OCI-LY3 (cell line): Measurements from ENCODE around the gene PDPN.

Experiments
- H2AFZ ChIP-seq: fragments of 200-600, 300-600 bp; shearing (Covaris generic); 2 replicates; pipeline ENCODE4 v1.6.0; 2014; ENCODE audit warnings: antibody characterized with exemption, low read depth, low read length
- H3K27ac ChIP-seq: fragments of 200-600, 300-600 bp; sonication (generic); 2 replicates; pipeline ENCODE4 v1.5.1; 2014; ENCODE audit warnings: mild to moderate bottlenecking, low read length, moderate library complexity, mixed read lengths
- H3K27me3 ChIP-seq: fragments of 200-600, 300-600 bp; sonication (generic); 2 replicates; pipeline ENCODE4 v1.6.1; 2014; ENCODE audit warnings: low read depth, low read length, mixed read lengths
- H3K36me3 ChIP-seq: fragments of 200-600, 300-600 bp; sonication (generic); replicated peaks from 2 replicates; pipeline ENCODE3; 2014; ENCODE audit warnings: low read depth, low read length, mixed read lengths
- H3K4me1 ChIP-seq: fragments of 300-600, 200-600 bp; sonication (generic); 2 replicates; pipeline ENCODE4 v1.6.1; 2014; ENCODE audit warnings: low read length, mixed read lengths
- H3K4me2 ChIP-seq: fragments of 200-600, 300-600 bp; sonication (generic); 2 replicates; pipeline ENCODE4 v1.6.1; 2014; ENCODE audit warnings: low read length, mixed read lengths
- H3K4me3 ChIP-seq: fragments of 300-600, 200-600 bp; sonication (generic); 2 replicates; pipeline ENCODE4 v1.5.1; 2014; ENCODE audit warnings: antibody characterized with exemption, mild to moderate bottlenecking, low read length, moderate library complexity
- H3K79me2 ChIP-seq: fragments of 300-600, 200-600 bp; shearing (Covaris generic); 2 replicates; pipeline ENCODE4 v1.6.1; 2014; ENCODE audit warnings: mild to moderate bottlenecking, low read length, mixed read lengths
- H3K9ac ChIP-seq: fragments of 300-600, 200-600 bp; shearing (Covaris generic); 2 replicates; pipeline ENCODE4 v1.6.0; 2014; ENCODE audit warnings: mild to moderate bottlenecking, low read length, moderate library complexity
- H3K9me3 ChIP-seq: fragments of 200-600, 300-600 bp; shearing (Covaris generic); 2 replicates; pipeline ENCODE4 v1.6.1; 2014; ENCODE audit warnings: low read length, mixed read lengths; ENCODE audit not compliant: insufficient read depth
- H4K20me1 ChIP-seq: fragments of 200-600, 300-600 bp; sonication (generic); 2 replicates; pipeline ENCODE4 v1.6.1; 2016; ENCODE audit warnings: low read length, mixed read lengths; ENCODE audit not compliant: insufficient read depth
- CTCF ChIP-seq: fragments of 200-600, 300-600 bp; sonication (generic); IDR thresholded peaks from 2 replicates; pipeline ENCODE4 v1.5.1; 2014; ENCODE audit warnings: antibody characterized with exemption, low read length, low read depth
- EZH2phosphoT487 ChIP-seq: fragments of 200-600 bp; shearing (Covaris generic); IDR thresholded peaks from 2 replicates; pipeline ENCODE4 v1.6.1; 2018; ENCODE audit warnings: antibody characterized with exemption, mixed run types, low read depth

The PDPN gene

GRCh38 chr1:13624526-13624925, 40.9 kb downstream of the PDPN start:
- Histone ChIP-seq H3K4me2 (no peak overlapping the region), H3K27ac (no peak overlapping the region), H3K36me3 (no peaks in the 10 kb centered on the region), H2AFZ (no peak overlapping the region), H3K4me1 (no peaks in the 10 kb centered on the region), H3K79me2 (no peaks in the 10 kb centered on the region), H3K9ac (no peak overlapping the region), H3K27me3 (no peaks in the 10 kb centered on the region), H3K9me3 (no peaks in the 10 kb centered on the region), H4K20me1 (no peaks in the 10 kb centered on the region), H3K4me3 (no peak overlapping the region)
- TF ChIP-seq EZH2phosphoT487 (no peak), CTCF (no peak)

GRCh38 chr1:13627127-13627526, 43.5 kb downstream of the PDPN start:
- Histone ChIP-seq H3K9ac (no peak overlapping the region), H4K20me1 (no peaks in the 10 kb centered on the region), H3K4me3 (no peak overlapping the region), H3K79me2 (no peaks in the 10 kb centered on the region), H2AFZ (no peak overlapping the region), H3K36me3 (no peaks in the 10 kb centered on the region), H3K4me1 (no peaks in the 10 kb centered on the region), H3K9me3 (no peaks in the 10 kb centered on the region), H3K27ac (no peak overlapping the region), H3K27me3 (no peaks in the 10 kb centered on the region), H3K4me2 (no peak overlapping the region)
- TF ChIP-seq EZH2phosphoT487: no peak

GRCh38 chr1:13628218-13628617, 44.6 kb downstream of the PDPN start:
- Histone ChIP-seq H3K4me3 (no peak overlapping the region), H4K20me1 (no peaks in the 10 kb centered on the region), H3K79me2 (no peaks in the 10 kb centered on the region), H2AFZ (no peak overlapping the region), H3K27ac (no peak overlapping the region), H3K9me3 (no peaks in the 10 kb centered on the region), H3K9ac (no peak overlapping the region), H3K27me3 (no peaks in the 10 kb centered on the region), H3K36me3 (no peaks in the 10 kb centered on the region), H3K4me1 (no peaks in the 10 kb centered on the region), H3K4me2 (no peak overlapping the region)
- no peak for TF ChIP-seq CTCF
- TF ChIP-seq EZH2phosphoT487: no peak

GRCh38 chr1:13628711-13629110, 45.1 kb downstream of the PDPN start:
- H3K9me3 ChIP-seq: no peaks in the 10 kb centered on the region
- no peaks in the 10 kb centered on the region for H3K36me3 ChIP-seq
- H3K9ac ChIP-seq: no peak overlapping the region

More at GRCh38 chr1:13628711-13629110, 45.1 kb downstream of the PDPN start:
- Histone ChIP-seq H3K4me1 (no peaks in the 10 kb centered on the region), H3K4me3 (no peak overlapping the region), H3K4me2 (no peak overlapping the region), H2AFZ (no peak overlapping the region), H4K20me1 (no peaks in the 10 kb centered on the region), H3K79me2 (no peaks in the 10 kb centered on the region), H3K27ac (no peak overlapping the region), H3K27me3 (no peaks in the 10 kb centered on the region)
- TF ChIP-seq CTCF: no peak
- TF ChIP-seq EZH2phosphoT487: no peak
